Prostate gland (tissue), 2 donors: ENCODE data around the gene ADCY1.

Experiments used
- CTCF ChIP-seq, 4 experiments: fragments of 200-600 bp in 2 of 4; fragments of 450-650 bp in 2 of 4; sonication (generic) in 2 of 4; IDR thresholded peaks; 1 replicate in 3 of 4; 2 replicates in 1 of 4; pipeline ENCODE4 v1.5.1; 2016 to 2019; ENCODE audit warnings: antibody characterized with exemption in 4 of 4, mild to moderate bottlenecking in 2 of 4, moderate library complexity in 2 of 4
- POLR2A ChIP-seq: fragments of 450-650 bp; IDR thresholded peaks from one replicate; pipeline ENCODE4 v1.6.1; 2016; ENCODE audit warnings: antibody characterized with exemption, mild to moderate bottlenecking
- POLR2AphosphoS5 ChIP-seq: sonication (generic); formaldehyde crosslinking; IDR thresholded peaks from one replicate; pipeline ENCODE4 v1.6.1; 2017; ENCODE audit warnings: antibody characterized with exemption

GRCh38 chr7:45662018-45662417 is 87.8 kb downstream of the ADCY1 start:
- TF ChIP-seq CTCF (IDR thresholded peaks at IDR 0.05) (no peak), POLR2A (no peak), POLR2AphosphoS5 (no peak)
